Thyroid gland (tissue), 4 donors: ENCODE data around the gene TLR10. TPM values are rescaled to one million over a fixed set of nuclear protein-coding genes. Genes with fewer than 3 reads are reported as not detected.

Experiments used
- DNase-seq, 2 donors: peaks; one replicate each; pipeline ENCODE4 v3.0.0-alpha.2; 2019
- H3K27ac ChIP-seq, 3 donors: fragments of 200-600 bp; sonication (generic); 1 replicate in 2 of 3; 2 replicates in 1 of 3; pipeline ENCODE4 v1.5.1; 2016 to 2019; ENCODE audit warnings: mild to moderate bottlenecking in 1 of 3, moderate library complexity in 1 of 3
- H3K27me3 ChIP-seq: fragments of 200-600 bp; sonication (generic); one replicate; pipeline ENCODE4 v1.5.1; 2019
- H3K36me3 ChIP-seq, 2 donors: fragments of 200-600 bp; sonication (generic); one replicate each; pipeline ENCODE4 v1.5.1; 2016 to 2019
- H3K4me1 ChIP-seq, 2 donors: fragments of 200-600 bp; sonication (generic); one replicate each; pipeline ENCODE4 v1.5.1; 2017 to 2019
- H3K4me3 ChIP-seq, 3 donors: fragments of 200-600 bp; sonication (generic); replicated peaks in 1 of 3; 1 replicate in 2 of 3; 2 replicates in 1 of 3; pipeline ENCODE4 v1.5.1; 2016; ENCODE audit warnings: mild to moderate bottlenecking in 1 of 3
- H3K9me3 ChIP-seq: fragments of 200-600 bp; sonication (generic); one replicate; pipeline ENCODE4 v1.5.1; 2017
- POLR2A ChIP-seq, 2 donors: fragments of 450-650 bp; IDR thresholded peaks; one replicate each; pipeline ENCODE4 v1.6.1; 2017; ENCODE audit warnings: antibody characterized with exemption in 2 of 2, mild to moderate bottlenecking in 2 of 2, moderate library complexity in 1 of 2
- WGBS, 2 donors: methylation state at CpG; one replicate each; pipeline ENCODE4 v1.1.5; 2017; 5-methylcytosine and 5-hydroxymethylcytosine counted together
- intact Hi-C: fragments of 100-400 bp; cut with DNase I; formaldehyde crosslinking; loops from one replicate; pipeline ENCODE4 v1.15.1; 2023
- total RNA-seq, 4 donors: library from RNA; depleted of rRNA; stranded (reverse); fragments of >200 nt; gene quantifications; one replicate each; pipeline ENCODE4 v1.2.3, GENCODE V29; 2016
- TF ChIP-seq, protein P1 (sequence below), 6 experiments: fragments of 200-600 bp in 3 of 6; fragments of 450-650 bp in 3 of 6; sonication (generic) in 3 of 6; IDR thresholded peaks; one replicate each; pipeline ENCODE4 v1.5.1; 2016 to 2019; ENCODE audit warnings: antibody characterized with exemption in 6 of 6, mild to moderate bottlenecking in 2 of 6, inconsistent platforms in 1 of 6, moderate library complexity in 1 of 6

The TLR10 gene
- total RNA-seq, 4 donors from 2014 or later: 0.10 to 0.83 TPM; not detected in 2

GRCh38 chr4:38733663-38734062 lies 49.1 kb downstream of the TLR10 start:
- Histone ChIP-seq H3K4me3 (no peak overlapping the region), H3K27me3 (no peaks in the 10 kb centered on the region), H3K36me3 (no peaks in the 10 kb centered on the region), H3K4me1 (peaks cover 5 to 20% of the 10 kb centered on the region in 2 donors), H3K27ac (no peak overlapping the region), H3K9me3 (no peaks in the 10 kb centered on the region)
- DNase-seq: no peak
- intact Hi-C loops: loop anchor here (5.0 to 10.0 kb wide), 3 partner anchors 409 to 669 kb away; no protein-coding TSS in a partner anchor
- 95 to 97% methylated on average over 2 of the region's 2 CpGs for WGBS, 2 donors
- TF ChIP-seq, protein P1, sequence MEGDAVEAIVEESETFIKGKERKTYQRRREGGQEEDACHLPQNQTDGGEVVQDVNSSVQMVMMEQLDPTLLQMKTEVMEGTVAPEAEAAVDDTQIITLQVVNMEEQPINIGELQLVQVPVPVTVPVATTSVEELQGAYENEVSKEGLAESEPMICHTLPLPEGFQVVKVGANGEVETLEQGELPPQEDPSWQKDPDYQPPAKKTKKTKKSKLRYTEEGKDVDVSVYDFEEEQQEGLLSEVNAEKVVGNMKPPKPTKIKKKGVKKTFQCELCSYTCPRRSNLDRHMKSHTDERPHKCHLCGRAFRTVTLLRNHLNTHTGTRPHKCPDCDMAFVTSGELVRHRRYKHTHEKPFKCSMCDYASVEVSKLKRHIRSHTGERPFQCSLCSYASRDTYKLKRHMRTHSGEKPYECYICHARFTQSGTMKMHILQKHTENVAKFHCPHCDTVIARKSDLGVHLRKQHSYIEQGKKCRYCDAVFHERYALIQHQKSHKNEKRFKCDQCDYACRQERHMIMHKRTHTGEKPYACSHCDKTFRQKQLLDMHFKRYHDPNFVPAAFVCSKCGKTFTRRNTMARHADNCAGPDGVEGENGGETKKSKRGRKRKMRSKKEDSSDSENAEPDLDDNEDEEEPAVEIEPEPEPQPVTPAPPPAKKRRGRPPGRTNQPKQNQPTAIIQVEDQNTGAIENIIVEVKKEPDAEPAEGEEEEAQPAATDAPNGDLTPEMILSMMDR (IDR thresholded peaks at IDR 0.05): no peak
- no peak for TF ChIP-seq POLR2A (IDR thresholded peaks at IDR 0.05)

DNA sequence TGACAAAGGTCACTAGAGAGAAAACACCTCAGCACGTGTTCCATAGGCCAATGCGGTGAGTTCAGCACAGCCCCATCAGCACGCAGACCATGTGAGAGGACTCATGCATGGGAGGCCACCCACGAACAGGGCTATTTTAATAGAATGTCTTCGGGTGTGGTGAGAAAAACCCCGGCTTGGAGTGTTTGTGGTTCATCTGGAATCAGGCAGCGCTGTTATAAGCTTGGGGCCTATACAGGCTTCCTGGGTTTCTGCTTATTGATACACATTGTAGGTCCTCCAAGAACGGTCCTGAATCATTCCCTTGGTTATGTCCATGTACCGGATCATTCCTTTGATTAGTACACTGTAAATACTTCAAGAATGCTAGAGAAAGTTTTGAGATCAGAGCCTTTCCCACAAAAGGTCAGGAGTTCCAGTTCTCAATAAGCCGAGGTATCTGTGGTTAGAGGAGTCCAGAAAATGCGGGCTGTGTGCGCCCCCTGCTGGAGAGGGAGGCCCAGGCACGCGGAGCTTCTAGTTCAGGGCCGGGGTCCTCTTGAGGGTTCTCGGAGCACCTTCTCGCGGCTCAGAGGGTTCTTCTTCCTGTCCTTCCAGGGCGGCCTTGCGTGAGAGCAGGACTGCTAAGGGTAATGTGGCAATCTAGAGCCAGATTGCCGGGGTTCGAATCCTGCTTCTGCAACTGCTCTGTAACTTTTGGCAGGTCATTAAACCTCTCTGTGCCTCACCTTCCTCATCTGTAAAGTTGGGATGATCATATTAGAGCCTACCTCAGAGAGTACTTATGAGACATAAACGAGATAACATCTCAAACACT lies 51.8 kb downstream of the TLR10 start:
- no peak overlapping the region for H3K4me3 ChIP-seq
- H3K27me3 ChIP-seq: no peaks in the 10 kb centered on the region
- H3K27ac ChIP-seq: no peak overlapping the region
- peak; percentile 73 to 82 for DNase-seq
- intact Hi-C loops: loop anchor here (5.0 to 10.0 kb wide), 3 partner anchors 406 to 666 kb away; no protein-coding TSS in a partner anchor
- no peaks in the 10 kb centered on the region for H3K9me3 ChIP-seq
- peaks cover 9 to 27% of the 10 kb centered on the region in 2 donors for H3K4me1 ChIP-seq
- TF ChIP-seq, protein P1 (IDR thresholded peaks at IDR 0.05): peak; percentile 72 to 90 (median 82)
- TF ChIP-seq POLR2A (IDR thresholded peaks at IDR 0.05): no peak
- 36 to 39% methylated on average over 20 to 23 of the region's 23 CpGs for WGBS, 2 donors
- no peaks in the 10 kb centered on the region for H3K36me3 ChIP-seq

GRCh38 chr4:38730493-38730829 lies 52.3 kb downstream of the TLR10 start:
- Histone ChIP-seq H3K4me1 (peaks cover 9 to 27% of the 10 kb centered on the region in 2 donors), H3K9me3 (no peaks in the 10 kb centered on the region), H3K27ac (no peak overlapping the region), H3K36me3 (no peaks in the 10 kb centered on the region), H3K27me3 (no peaks in the 10 kb centered on the region), H3K4me3 (no peak overlapping the region)
- WGBS, 2 donors: 95% methylated on average over 4 of the region's 4 CpGs
- no peak for DNase-seq
- no peak for TF ChIP-seq POLR2A (IDR thresholded peaks at IDR 0.05)
- TF ChIP-seq, protein P1 (IDR thresholded peaks at IDR 0.05): no peak
- intact Hi-C loops: loop anchor here (5.0 to 10.0 kb wide), 3 partner anchors 406 to 666 kb away; no protein-coding TSS in a partner anchor

- TF ChIP-seq POLR2A (IDR thresholded peaks at IDR 0.05): no peak
- TF ChIP-seq, protein P1 (IDR thresholded peaks at IDR 0.05): peak in 3 of 6 experiments; percentile 5 to 26 (median 18)
- peaks cover 9 to 20% of the 10 kb centered on the region in 2 donors for H3K4me1 ChIP-seq
- no peaks in the 10 kb centered on the region for H3K36me3 ChIP-seq
- intact Hi-C loops: no loop called here
- H3K4me3 ChIP-seq: no peak overlapping the region
- no peaks in the 10 kb centered on the region for H3K9me3 ChIP-seq
- no peaks in the 10 kb centered on the region for H3K27me3 ChIP-seq
- peak; percentile 60 to 64 for DNase-seq
- H3K27ac ChIP-seq: peak overlapping the region; percentile 25 to 56 (median 41)
- WGBS, 2 donors: 47 to 48% methylated on average over 4 of the region's 4 CpGs
Measured at GRCh38 chr4:38728631-38729141, 54.1 kb downstream of the TLR10 start.

DNA sequence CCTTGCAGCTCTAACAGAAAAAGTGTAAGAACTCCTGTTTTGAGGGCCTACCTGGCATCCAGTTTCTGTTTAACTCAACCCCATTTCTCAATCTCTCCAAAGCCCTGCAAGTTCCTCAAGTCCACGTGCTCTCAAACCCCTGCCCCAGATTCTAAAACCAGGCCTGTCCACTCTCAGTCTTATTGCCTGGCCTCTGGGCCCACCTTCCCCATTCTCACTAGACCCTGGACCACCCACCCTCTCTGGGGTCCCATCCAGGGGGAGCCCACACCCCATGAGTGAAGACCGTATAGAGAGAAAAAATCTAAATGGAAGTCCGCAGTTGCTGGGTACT lies 58.3 kb downstream of the TLR10 start:
- WGBS, 2 donors: 95 to 98% methylated on average over 3 of the region's 3 CpGs
- peaks cover 9 to 12% of the 10 kb centered on the region in 2 donors for H3K4me1 ChIP-seq

More for the DNA sequence above, 58.3 kb downstream of the TLR10 start:
- Histone ChIP-seq H3K27me3 (no peaks in the 10 kb centered on the region), H3K27ac (no peak overlapping the region), H3K9me3 (no peaks in the 10 kb centered on the region), H3K36me3 (no peaks in the 10 kb centered on the region), H3K4me3 (no peak overlapping the region)
- intact Hi-C loops: no loop called here
- TF ChIP-seq, protein P1 (IDR thresholded peaks at IDR 0.05): no peak
- TF ChIP-seq POLR2A (IDR thresholded peaks at IDR 0.05): no peak
- no peak for DNase-seq
